WTC11 (cell line): ENCODE results near the gene PAM. TPM values are rescaled to one million over a fixed set of nuclear protein-coding genes. Genes with fewer than 3 reads are reported as not detected.

Source experiments
- ATAC-seq: fragments of 200-7000 bp; cut with Tn5 transposase; 2 replicates; pipeline ENCODE4 v1.10.0; 2021; ENCODE audit warnings: mild to moderate bottlenecking, moderate library complexity
- CTCF ChIA-PET: fragments of 300-600 bp; sonication (Branson Sonifier 250); formaldehyde crosslinking; loops from one replicate; lab custom pipeline; 2021; ENCODE audit warnings: antibody characterized with exemption; lab: Charles Lee
- POLR2A ChIA-PET: fragments of 350-600 bp; sonication (Branson Sonifier 250); formaldehyde crosslinking; loops from one replicate; lab custom pipeline; 2021; ENCODE audit warnings: antibody characterized with exemption; lab: Charles Lee
- DNase-seq: peaks from one replicate; pipeline ENCODE4 v3.0.0; 2021; ENCODE audit warnings: low spot score
- H3K27ac Mint-ChIP-seq: 2 replicates; pipeline ENCODE4 v1.8.0; 2021; ENCODE audit warnings: mixed read lengths
- H3K27me3 Mint-ChIP-seq: 2 replicates; pipeline ENCODE4 v1.8.0; 2021; ENCODE audit warnings: low read depth, mild to moderate bottlenecking, moderate library complexity, mixed read lengths
- H3K36me3 Mint-ChIP-seq: 2 replicates; pipeline ENCODE4 v1.8.0; 2021; ENCODE audit warnings: mixed read lengths
- H3K4me1 Mint-ChIP-seq: 2 replicates; pipeline ENCODE4 v1.8.0; 2022; ENCODE audit warnings: mixed read lengths
- H3K4me3 Mint-ChIP-seq: 2 replicates; pipeline ENCODE4 v1.8.0; 2021; ENCODE audit warnings: mild to moderate bottlenecking, moderate library complexity, mixed read lengths
- H3K9me3 Mint-ChIP-seq: 2 replicates; pipeline ENCODE4 v1.8.0; 2021; ENCODE audit warnings: mixed read lengths
- ATF3 ChIP-seq: sonication (generic); formaldehyde crosslinking; conservative IDR thresholded peaks from 2 replicates; pipeline ENCODE4 v1.8.1; 2022; ENCODE audit warnings: mild to moderate bottlenecking, missing genetic modification reagents
- CBFB ChIP-seq: sonication (generic); formaldehyde crosslinking; IDR thresholded peaks from 2 replicates; pipeline ENCODE4 v1.8.1; 2022; ENCODE audit warnings: mild to moderate bottlenecking, low read depth, missing genetic modification reagents
- CREM ChIP-seq: sonication (generic); formaldehyde crosslinking; IDR thresholded peaks from 2 replicates; pipeline ENCODE4 v1.8.1; 2022; ENCODE audit warnings: mild to moderate bottlenecking, missing genetic modification reagents, moderate library complexity
- ERG ChIP-seq: fragments of 250-450 bp; sonication (Bioruptor Pico); IDR thresholded peaks from 2 replicates; pipeline ENCODE4 v1.8.0; 2021; ENCODE audit warnings: mild to moderate bottlenecking
- FOXK1 ChIP-seq: sonication (generic); formaldehyde crosslinking; IDR thresholded peaks from 2 replicates; pipeline ENCODE4 v1.8.0; 2022; ENCODE audit warnings: mild to moderate bottlenecking, moderate library complexity, missing genetic modification reagents
- FOXP4 ChIP-seq: sonication (generic); formaldehyde crosslinking; IDR thresholded peaks from 2 replicates; pipeline ENCODE4 v1.8.0; 2022; ENCODE audit warnings: mild to moderate bottlenecking, missing genetic modification reagents
- GABPB1 ChIP-seq: sonication (generic); formaldehyde crosslinking; IDR thresholded peaks from 2 replicates; pipeline ENCODE4 v1.8.1; 2023; ENCODE audit warnings: mild to moderate bottlenecking, missing genetic modification reagents
- HMGA2 ChIP-seq: fragments of 250-450 bp; sonication (Bioruptor Pico); IDR thresholded peaks from 2 replicates; pipeline ENCODE4 v1.4.0; 2021; ENCODE audit warnings: mild to moderate bottlenecking, moderate library complexity
- HMGXB4 ChIP-seq: sonication (generic); formaldehyde crosslinking; IDR thresholded peaks from 2 replicates; pipeline ENCODE4 v1.8.1; 2023; ENCODE audit warnings: mild to moderate bottlenecking, moderate library complexity, missing genetic modification reagents
- IRF2 ChIP-seq: sonication (generic); formaldehyde crosslinking; IDR thresholded peaks from 2 replicates; pipeline ENCODE4 v1.8.0; 2022; ENCODE audit warnings: low read depth, missing genetic modification reagents, borderline replicate concordance
- PRRX2 ChIP-seq: fragments of 250-450 bp; sonication (Bioruptor Pico); IDR thresholded peaks from 2 replicates; pipeline ENCODE4 v1.8.0; 2021; ENCODE audit warnings: mild to moderate bottlenecking
- RELA ChIP-seq: sonication (generic); formaldehyde crosslinking; IDR thresholded peaks from 2 replicates; pipeline ENCODE4 v1.8.1; 2022; ENCODE audit warnings: missing genetic modification reagents, mild to moderate bottlenecking, borderline replicate concordance
- SOX15 ChIP-seq: fragments of 250-450 bp; sonication (Bioruptor Pico); IDR thresholded peaks from 2 replicates; pipeline ENCODE4 v1.9.0; 2021; ENCODE audit warnings: mild to moderate bottlenecking
- SP1 ChIP-seq: sonication (generic); formaldehyde crosslinking; conservative IDR thresholded peaks from 2 replicates; pipeline ENCODE4 v1.8.1; 2022; ENCODE audit warnings: missing genetic modification reagents
- TEAD4 ChIP-seq: sonication (generic); formaldehyde crosslinking; IDR thresholded peaks from 2 replicates; pipeline ENCODE4 v1.8.0; 2022; ENCODE audit warnings: mild to moderate bottlenecking, missing genetic modification reagents
- TP53 ChIP-seq: sonication (generic); formaldehyde crosslinking; IDR thresholded peaks from 2 replicates; pipeline ENCODE4 v1.8.1; 2023; ENCODE audit warnings: mild to moderate bottlenecking, missing genetic modification reagents
- ZBTB21 ChIP-seq: sonication (generic); formaldehyde crosslinking; IDR thresholded peaks from 2 replicates; pipeline ENCODE4 v1.8.1; 2023; ENCODE audit warnings: mild to moderate bottlenecking, missing genetic modification reagents, borderline replicate concordance
- ZNF219 ChIP-seq: sonication (generic); formaldehyde crosslinking; IDR thresholded peaks from 2 replicates; pipeline ENCODE4 v1.8.0; 2023; ENCODE audit warnings: missing genetic modification reagents, mild to moderate bottlenecking, borderline replicate concordance
- ZNF281 ChIP-seq: sonication (generic); formaldehyde crosslinking; IDR thresholded peaks from 2 replicates; pipeline ENCODE4 v1.8.0; 2023; ENCODE audit warnings: mild to moderate bottlenecking, missing genetic modification reagents
- ZNF317 ChIP-seq: sonication (generic); formaldehyde crosslinking; IDR thresholded peaks from 2 replicates; pipeline ENCODE4 v1.8.1; 2023; ENCODE audit warnings: low read depth, mild to moderate bottlenecking, moderate library complexity, missing genetic modification reagents, borderline replicate concordance
- total RNA-seq: library from RNA; stranded (reverse); gene quantifications from 3 replicates; pipeline ENCODE4 v1.2.3, GENCODE V29; 2021
- TF ChIP-seq, protein P1 (sequence below): sonication (generic); formaldehyde crosslinking; IDR thresholded peaks from 2 replicates; pipeline ENCODE4 v1.8.1; 2023; ENCODE audit warnings: mild to moderate bottlenecking, missing genetic modification reagents, moderate library complexity

The PAM gene
- total RNA-seq, 1 experiment from 2014 or later = 52.3 TPM

GRCh38 chr5:102809033-102809432 is 53.9 kb downstream of the PAM start:
- Mint-ChIP-seq H3K36me3 (no peaks in the 10 kb centered on the region), H3K27me3 (no peaks in the 10 kb centered on the region), H3K9me3 (0 out of 2 replicates have a peak, but pooled peaks cover 4% of the 10 kb centered on the region), H3K4me3 (no peak overlapping the region), H3K4me1 (peaks cover 38% of the 10 kb centered on the region), H3K27ac (no peak overlapping the region; the same call in 1 of the 2 replicates)
- DNase-seq (no peak), ATAC-seq (no peak)
- CTCF ChIA-PET = no interaction called here
- POLR2A ChIA-PET = no interaction called here
- TF ChIP-seq CREM (no peak), SOX15 (CRISPR knock-in tag) (no peak), ERG (CRISPR knock-in tag) (no peak), RELA (CRISPR knock-in tag) (no peak), HMGA2 (CRISPR knock-in tag) (no peak), GABPB1 (CRISPR knock-in tag) (no peak), HMGXB4 (CRISPR knock-in tag) (no peak)

DNA sequence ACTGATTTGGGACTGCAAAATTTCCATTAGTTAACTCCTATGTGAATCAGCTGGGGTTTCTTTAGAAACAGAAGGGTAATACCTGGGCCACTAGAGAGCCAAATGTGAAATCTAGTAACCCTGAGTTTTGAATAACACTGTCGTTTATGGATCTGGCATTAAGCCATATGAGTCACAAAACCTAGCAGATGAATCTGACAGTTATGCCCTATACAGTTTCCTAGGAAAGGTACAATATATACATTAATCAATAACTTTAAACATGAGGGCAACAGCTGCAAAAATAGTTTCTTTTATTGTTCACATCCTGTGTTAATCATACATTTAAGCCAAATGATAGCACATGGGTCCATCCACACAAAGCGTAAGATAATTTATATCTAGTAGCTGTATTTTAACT is 56.9 kb downstream of the PAM start:
- ChIA-PET POLR2A (no interaction called here), CTCF (no interaction called here)
- ATAC-seq (no peak), DNase-seq (no peak)
- H3K27me3 Mint-ChIP-seq = no peaks in the 10 kb centered on the region
- H3K4me3 Mint-ChIP-seq = no peak overlapping the region
- TF ChIP-seq CBFB (CRISPR knock-in tag) (no peak), HMGA2 (CRISPR knock-in tag) (no peak), TEAD4 (CRISPR knock-in tag) (no peak), ZNF219 (no peak), FOXP4 (no peak), ZBTB21 (CRISPR knock-in tag) (no peak), TP53 (CRISPR knock-in tag) (no peak), ZNF281 (CRISPR knock-in tag) (no peak), IRF2 (CRISPR knock-in tag) (no peak), ATF3 (CRISPR knock-in tag) (no peak), SP1 (CRISPR knock-in tag) (no peak), PRRX2 (CRISPR knock-in tag) (no peak), ZNF317 (no peak), CREM (no peak), FOXK1 (CRISPR knock-in tag) (no peak)
- TF ChIP-seq, protein P1, sequence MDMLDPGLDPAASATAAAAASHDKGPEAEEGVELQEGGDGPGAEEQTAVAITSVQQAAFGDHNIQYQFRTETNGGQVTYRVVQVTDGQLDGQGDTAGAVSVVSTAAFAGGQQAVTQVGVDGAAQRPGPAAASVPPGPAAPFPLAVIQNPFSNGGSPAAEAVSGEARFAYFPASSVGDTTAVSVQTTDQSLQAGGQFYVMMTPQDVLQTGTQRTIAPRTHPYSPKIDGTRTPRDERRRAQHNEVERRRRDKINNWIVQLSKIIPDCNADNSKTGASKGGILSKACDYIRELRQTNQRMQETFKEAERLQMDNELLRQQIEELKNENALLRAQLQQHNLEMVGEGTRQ (CRISPR knock-in tag) = no peak
- H3K9me3 Mint-ChIP-seq = 0 out of 2 replicates have a peak, but pooled peaks cover 4% of the 10 kb centered on the region
- H3K4me1 Mint-ChIP-seq = peaks cover 19% of the 10 kb centered on the region
- H3K36me3 Mint-ChIP-seq = no peaks in the 10 kb centered on the region
- H3K27ac Mint-ChIP-seq = no peak overlapping the region
